Immature natural killer cell (primary cell): ENCODE data around the gene SPAG9. TPM values are rescaled to one million over a fixed set of nuclear protein-coding genes. Genes with fewer than 3 reads are reported as not detected.
A peak's percentile ranks its signal among the peaks of the same experiment; 100 is the strongest.

ENCODE experiments used
- DNase-seq, 3 donors: peaks; one replicate each; pipeline ENCODE4 v3.0.0; 2022; ENCODE audit warnings: mixed read lengths in 1 of 3
- H3K27ac Mint-ChIP-seq, 6 donors: one replicate each; pipeline ENCODE4 v1.8.0; 2020; ENCODE audit warnings: mixed read lengths in 6 of 6, mild to moderate bottlenecking in 5 of 6, inconsistent platforms in 4 of 6, moderate library complexity in 3 of 6
- H3K27me3 Mint-ChIP-seq, 3 donors: one replicate each; pipeline ENCODE4 v1.8.0; 2020 to 2021; ENCODE audit warnings: low read depth in 3 of 3, mild to moderate bottlenecking in 3 of 3, mixed read lengths in 3 of 3, moderate library complexity in 3 of 3, inconsistent platforms in 1 of 3
- H3K36me3 Mint-ChIP-seq, 3 donors: one replicate each; pipeline ENCODE4 v1.8.0; 2020; ENCODE audit warnings: mixed read lengths in 3 of 3, inconsistent platforms in 2 of 3, mild to moderate bottlenecking in 2 of 3
- H3K4me1 Mint-ChIP-seq, 2 donors: one replicate each; pipeline ENCODE4 v1.8.0; 2020; ENCODE audit warnings: inconsistent platforms in 2 of 2, mild to moderate bottlenecking in 2 of 2, mixed read lengths in 2 of 2, moderate library complexity in 1 of 2
- H3K4me3 Mint-ChIP-seq, 5 donors: one replicate each; pipeline ENCODE4 v1.8.0; 2020; ENCODE audit warnings: mild to moderate bottlenecking in 5 of 5, mixed read lengths in 5 of 5, inconsistent platforms in 3 of 5, moderate library complexity in 3 of 5
- H3K9me3 Mint-ChIP-seq, 6 donors: one replicate each; pipeline ENCODE4 v1.8.0; 2020; ENCODE audit warnings: mild to moderate bottlenecking in 6 of 6, mixed read lengths in 6 of 6, inconsistent platforms in 4 of 6, moderate library complexity in 3 of 6
- polyA plus RNA-seq, 3 donors: library from polyadenylated mRNA; unstranded; fragments of 300-500 nt; fragmentation: Illumina TruSeq; gene quantifications; one replicate each; pipeline ENCODE4 v1.2.3, GENCODE V29; 2021

SPAG9 gene
- polyA plus RNA-seq, 3 donors from 2014 or later, result 1.4 to 7.3 (median 4.3) TPM

GRCh38 chr17:51029568-51030463 lies 90.9 kb downstream of the SPAG9 start:
- H3K4me1 Mint-ChIP-seq, result peaks cover 21 to 23% of the 10 kb centered on the region in 2 donors

GRCh38 chr17:51029142-51029541 lies 91.5 kb downstream of the SPAG9 start:
- Mint-ChIP-seq H3K27me3 (peaks cover 0 to 4% (median 2%) of the 10 kb centered on the region in 3 donors), H3K4me3 (peak overlapping the region; percentile 84 to 93 (median 87)), H3K36me3 (no peaks in the 10 kb centered on the region), H3K27ac (peak overlapping the region; percentile 96 to 98 (median 98)), H3K9me3 (no peaks in the 10 kb centered on the region), H3K4me1 (peaks cover 21 to 23% of the 10 kb centered on the region in 2 donors)
- DNase-seq, result no peak

More at GRCh38 chr17:51029568-51030463, 90.9 kb downstream of the SPAG9 start:
- H3K36me3 Mint-ChIP-seq, result no peaks in the 10 kb centered on the region
- peak overlapping the region; percentile 96 to 98 (median 98) for H3K27ac Mint-ChIP-seq
- peak overlapping the region; percentile 84 to 93 (median 87) for H3K4me3 Mint-ChIP-seq
- no peaks in the 10 kb centered on the region for H3K9me3 Mint-ChIP-seq
- DNase-seq, result peak; percentile 57 to 66 (median 63)
- peaks cover 0 to 4% (median 2%) of the 10 kb centered on the region in 3 donors for H3K27me3 Mint-ChIP-seq

- Mint-ChIP-seq H3K27ac (peak overlapping the region; percentile 49 to 98 (median 96)), H3K4me1 (peaks cover 21 to 23% of the 10 kb centered on the region in 2 donors)
Observed at GRCh38 chr17:51028176-51028863, 92.3 kb downstream of the SPAG9 start.

GRCh38 chr17:51018541-51018940 lies 102.1 kb downstream of the SPAG9 start:
- no peaks in the 10 kb centered on the region for H3K9me3 Mint-ChIP-seq
- peaks cover 9 to 26% (median 13%) of the 10 kb centered on the region in 3 donors for H3K36me3 Mint-ChIP-seq
- H3K4me1 Mint-ChIP-seq, result no peaks in the 10 kb centered on the region
- no peak overlapping the region for H3K4me3 Mint-ChIP-seq
- H3K27me3 Mint-ChIP-seq, result peaks cover 0 to 2% (median 0%) of the 10 kb centered on the region in 3 donors
- no peak for DNase-seq
- no peak overlapping the region for H3K27ac Mint-ChIP-seq

More at GRCh38 chr17:51028176-51028863, 92.3 kb downstream of the SPAG9 start:
- H3K4me3 Mint-ChIP-seq, result peak overlapping the region in 1 of 5 donors; percentile 21
- peaks cover 0 to 4% (median 2%) of the 10 kb centered on the region in 3 donors for H3K27me3 Mint-ChIP-seq
- no peak for DNase-seq
- no peaks in the 10 kb centered on the region for H3K9me3 Mint-ChIP-seq
- no peaks in the 10 kb centered on the region for H3K36me3 Mint-ChIP-seq

GRCh38 chr17:51017270-51017669 lies 103.4 kb downstream of the SPAG9 start:
- Mint-ChIP-seq H3K9me3 (no peaks in the 10 kb centered on the region), H3K36me3 (peaks cover 9 to 26% (median 13%) of the 10 kb centered on the region in 3 donors), H3K4me1 (no peaks in the 10 kb centered on the region), H3K27me3 (peaks cover 0 to 2% (median 0%) of the 10 kb centered on the region in 3 donors), H3K4me3 (no peak overlapping the region), H3K27ac (peak overlapping the region in 1 of 6 donors; percentile 41)
- DNase-seq, result no peak

- Mint-ChIP-seq H3K27me3 (peaks cover 0 to 2% (median 0%) of the 10 kb centered on the region in 3 donors), H3K27ac (peak overlapping the region in 1 of 6 donors; percentile 4), H3K9me3 (no peaks in the 10 kb centered on the region), H3K4me3 (no peak overlapping the region), H3K36me3 (peaks cover 9 to 26% (median 13%) of the 10 kb centered on the region in 3 donors), H3K4me1 (no peaks in the 10 kb centered on the region)
- DNase-seq, result no peak
Observed at GRCh38 chr17:51016099-51016498, 104.6 kb downstream of the SPAG9 start.

GRCh38 chr17:51015145-51015558 lies 105.5 kb downstream of the SPAG9 start:
- Mint-ChIP-seq H3K4me1 (no peaks in the 10 kb centered on the region), H3K36me3 (peaks cover 10 to 25% (median 14%) of the 10 kb centered on the region in 3 donors), H3K27ac (peak overlapping the region in 2 of 6 donors; percentile 0 to 25), H3K9me3 (no peaks in the 10 kb centered on the region), H3K27me3 (peaks cover 0 to 2% (median 0%) of the 10 kb centered on the region in 3 donors), H3K4me3 (no peak overlapping the region)
- no peak for DNase-seq

GRCh38 chr17:51014129-51014528 lies 106.5 kb downstream of the SPAG9 start:
- peaks cover 5 to 21% (median 14%) of the 10 kb centered on the region in 3 donors for H3K36me3 Mint-ChIP-seq
- H3K4me1 Mint-ChIP-seq, result no peaks in the 10 kb centered on the region
- H3K4me3 Mint-ChIP-seq, result no peak overlapping the region
- peaks cover 0 to 2% (median 0%) of the 10 kb centered on the region in 3 donors for H3K27me3 Mint-ChIP-seq
- no peak overlapping the region for H3K27ac Mint-ChIP-seq
- no peaks in the 10 kb centered on the region for H3K9me3 Mint-ChIP-seq
- DNase-seq, result no peak

- no peak for DNase-seq
- H3K27ac Mint-ChIP-seq, result no peak overlapping the region
- H3K36me3 Mint-ChIP-seq, result peaks cover 10 to 21% (median 14%) of the 10 kb centered on the region in 3 donors
- no peaks in the 10 kb centered on the region for H3K4me1 Mint-ChIP-seq
- H3K9me3 Mint-ChIP-seq, result no peaks in the 10 kb centered on the region
- H3K4me3 Mint-ChIP-seq, result no peak overlapping the region
- H3K27me3 Mint-ChIP-seq, result peaks cover 0 to 2% (median 0%) of the 10 kb centered on the region in 3 donors
Observed at GRCh38 chr17:51013322-51013721, 107.3 kb downstream of the SPAG9 start.

GRCh38 chr17:51012538-51012937 lies 108.1 kb downstream of the SPAG9 start:
- Mint-ChIP-seq H3K36me3 (peaks cover 10 to 21% (median 14%) of the 10 kb centered on the region in 3 donors), H3K9me3 (no peaks in the 10 kb centered on the region), H3K4me1 (no peaks in the 10 kb centered on the region), H3K27ac (no peak overlapping the region), H3K27me3 (peaks cover 0 to 2% (median 0%) of the 10 kb centered on the region in 3 donors), H3K4me3 (no peak overlapping the region)
- no peak for DNase-seq

- H3K9me3 Mint-ChIP-seq, result no peaks in the 10 kb centered on the region
- peaks cover 10 to 17% (median 15%) of the 10 kb centered on the region in 3 donors for H3K36me3 Mint-ChIP-seq
- H3K27ac Mint-ChIP-seq, result no peak overlapping the region
- H3K4me3 Mint-ChIP-seq, result no peak overlapping the region
- no peaks in the 10 kb centered on the region for H3K27me3 Mint-ChIP-seq
- no peak for DNase-seq
- H3K4me1 Mint-ChIP-seq, result no peaks in the 10 kb centered on the region
Observed at GRCh38 chr17:51010173-51010675, 110.4 kb downstream of the SPAG9 start.

- Mint-ChIP-seq H3K27me3 (no peaks in the 10 kb centered on the region), H3K9me3 (no peaks in the 10 kb centered on the region), H3K4me1 (no peaks in the 10 kb centered on the region), H3K4me3 (no peak overlapping the region), H3K36me3 (peaks cover 10 to 30% (median 15%) of the 10 kb centered on the region in 3 donors), H3K27ac (peak overlapping the region in 1 of 6 donors; percentile 39)
- no peak for DNase-seq
Observed at GRCh38 chr17:51006601-51007000, 114.1 kb downstream of the SPAG9 start.

GRCh38 chr17:51005768-51006167 lies 114.9 kb downstream of the SPAG9 start:
- Mint-ChIP-seq H3K36me3 (peaks cover 8 to 30% (median 20%) of the 10 kb centered on the region in 3 donors), H3K4me1 (no peaks in the 10 kb centered on the region), H3K9me3 (no peaks in the 10 kb centered on the region), H3K4me3 (no peak overlapping the region), H3K27me3 (peaks cover 0 to 2% (median 0%) of the 10 kb centered on the region in 3 donors), H3K27ac (peak overlapping the region in 3 of 6 donors; percentile 49 to 64 (median 60))
- no peak for DNase-seq
